ENCODE data around the gene RXYLT1.

RXYLT1 gene

DNA sequence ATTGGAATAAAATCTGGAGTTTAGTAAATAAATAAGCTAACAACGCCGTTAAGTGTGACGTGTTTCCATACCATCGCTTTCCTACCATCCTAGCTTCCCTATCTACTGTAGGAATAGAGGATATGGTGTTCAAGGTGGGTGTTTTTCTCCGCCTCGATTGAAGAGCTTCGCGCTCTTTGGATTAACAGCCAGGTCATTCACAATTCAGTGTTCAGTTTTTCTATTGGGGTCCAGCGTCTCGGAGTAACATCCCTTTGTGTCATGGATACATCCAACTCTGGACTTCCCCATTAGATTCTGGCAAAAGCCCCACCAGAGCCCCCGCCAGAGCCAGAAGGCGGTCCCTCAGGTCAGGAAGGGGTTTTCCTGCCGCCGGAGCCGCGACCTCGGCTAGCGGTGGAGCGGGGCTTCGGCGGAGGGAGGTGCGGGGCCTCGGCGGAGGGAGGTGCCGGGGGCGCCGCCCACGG lies 63.6 kb downstream of the RXYLT1 start:
- no peak for DNase-seq (ENCODE audit: low read depth in 2 of 2)

DNA sequence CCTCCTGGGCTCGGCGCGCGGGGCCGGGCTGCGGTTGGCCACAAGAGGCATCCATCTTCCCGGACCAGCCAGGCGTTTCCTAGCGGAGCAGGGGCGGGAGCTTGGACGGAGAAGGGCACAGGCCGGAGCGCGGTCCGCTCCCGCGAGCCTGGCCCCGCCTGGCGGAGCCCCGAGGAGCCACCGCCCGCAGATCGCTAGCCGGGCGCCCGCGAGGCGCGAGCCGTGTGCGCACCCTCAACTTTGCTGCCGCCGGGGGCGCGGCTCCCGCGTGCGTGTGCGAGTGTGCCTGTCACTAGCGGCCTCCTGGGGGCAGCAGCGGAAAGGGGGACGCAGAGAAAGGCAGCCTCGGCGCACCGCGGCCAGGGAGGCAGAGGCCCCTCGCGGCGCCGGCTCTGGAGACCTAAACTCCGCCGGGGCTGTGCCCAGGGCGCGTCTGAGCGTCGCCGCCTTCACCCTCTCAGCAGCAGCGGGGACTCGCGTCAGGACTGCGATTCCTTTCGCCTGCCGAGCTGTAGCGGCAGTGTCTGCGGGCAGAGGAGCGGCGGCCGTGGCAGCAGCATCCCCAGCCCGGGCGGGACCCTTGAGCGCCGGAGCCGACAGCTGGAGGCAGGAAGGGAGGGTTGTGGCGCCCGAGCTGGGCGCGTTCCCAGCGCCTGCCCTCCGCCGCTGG lies 64.1 kb downstream of the RXYLT1 start:
- peak; percentile 81 to 82 for DNase-seq (ENCODE audit: low read depth in 2 of 2)

DNA sequence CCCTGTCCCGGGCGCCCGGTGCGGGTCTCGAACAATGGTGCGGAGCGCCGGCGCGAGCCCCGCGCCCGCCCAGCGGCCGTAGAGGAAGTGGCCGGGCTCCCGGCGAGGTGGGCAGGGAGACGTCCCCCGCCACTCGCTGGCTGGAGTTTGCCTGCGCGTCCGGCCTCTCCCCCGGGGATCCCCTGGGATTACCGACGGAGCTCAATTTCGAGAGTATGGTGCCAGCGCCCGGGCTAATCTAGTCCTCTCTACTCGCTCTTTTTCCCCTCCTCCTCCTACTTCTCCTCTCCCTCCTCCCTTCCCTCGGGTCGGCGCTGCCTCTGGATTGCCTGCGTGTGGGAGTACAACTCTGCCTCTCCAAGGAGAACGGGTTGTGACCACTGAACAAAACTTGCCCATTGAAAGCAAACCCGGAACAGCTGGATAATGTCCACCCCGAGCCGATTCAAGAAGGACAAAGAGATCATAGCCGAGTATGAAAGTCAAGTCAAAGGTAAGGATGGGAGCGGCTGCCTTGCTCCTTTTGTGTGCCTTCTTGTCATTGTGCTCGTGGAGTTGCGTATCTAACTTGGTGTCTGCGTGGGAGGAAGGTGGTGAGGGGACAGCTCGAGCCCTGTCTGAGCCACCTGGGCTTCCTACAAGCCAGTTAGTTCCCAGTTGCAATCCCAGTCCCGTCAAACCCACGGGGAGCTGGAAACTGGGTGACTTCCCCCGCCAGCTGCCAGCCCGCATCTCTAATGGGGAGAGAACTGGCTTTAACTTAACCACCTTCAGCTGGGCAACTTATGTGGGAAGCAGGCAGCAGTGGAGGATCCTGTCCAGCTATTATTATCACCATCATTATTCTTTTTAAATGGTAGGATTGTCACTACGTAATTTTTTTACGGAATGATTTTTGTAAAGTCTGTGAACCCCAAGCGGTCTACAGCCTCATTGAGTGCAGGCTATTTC lies 65.0 kb downstream of the RXYLT1 start, which contains the start of gene SRGAP1:
Gene SRGAP1, plus strand, starts transcription at position 310 of the 951 bp plus-strand sequence. Its CDS starts 117 bp downstream, at position 427.
- peak in 1 of 2 experiments; percentile 36 for DNase-seq (ENCODE audit: low read depth in 2 of 2)

DNA sequence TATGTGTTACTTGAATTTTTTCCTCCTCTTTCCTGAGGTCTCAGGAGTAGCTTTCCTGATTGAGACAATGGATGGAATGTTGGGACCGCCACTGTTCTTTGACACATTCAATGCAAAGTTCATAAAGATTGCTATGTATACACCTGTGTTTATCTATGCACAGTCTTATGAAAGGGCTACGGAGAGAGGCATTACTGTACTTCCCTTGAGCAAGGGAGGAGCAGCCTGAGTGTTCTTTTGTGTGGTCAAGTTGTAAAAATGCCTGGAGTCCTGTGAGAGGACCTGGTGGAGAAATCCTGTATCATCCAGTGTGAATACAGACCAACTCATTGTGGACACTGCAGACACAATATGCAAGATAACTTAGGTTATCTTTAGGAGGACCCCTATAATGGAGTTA lies 66.0 kb downstream of the RXYLT1 start:
- no peak for DNase-seq (ENCODE audit: low read depth in 2 of 2)

DNA sequence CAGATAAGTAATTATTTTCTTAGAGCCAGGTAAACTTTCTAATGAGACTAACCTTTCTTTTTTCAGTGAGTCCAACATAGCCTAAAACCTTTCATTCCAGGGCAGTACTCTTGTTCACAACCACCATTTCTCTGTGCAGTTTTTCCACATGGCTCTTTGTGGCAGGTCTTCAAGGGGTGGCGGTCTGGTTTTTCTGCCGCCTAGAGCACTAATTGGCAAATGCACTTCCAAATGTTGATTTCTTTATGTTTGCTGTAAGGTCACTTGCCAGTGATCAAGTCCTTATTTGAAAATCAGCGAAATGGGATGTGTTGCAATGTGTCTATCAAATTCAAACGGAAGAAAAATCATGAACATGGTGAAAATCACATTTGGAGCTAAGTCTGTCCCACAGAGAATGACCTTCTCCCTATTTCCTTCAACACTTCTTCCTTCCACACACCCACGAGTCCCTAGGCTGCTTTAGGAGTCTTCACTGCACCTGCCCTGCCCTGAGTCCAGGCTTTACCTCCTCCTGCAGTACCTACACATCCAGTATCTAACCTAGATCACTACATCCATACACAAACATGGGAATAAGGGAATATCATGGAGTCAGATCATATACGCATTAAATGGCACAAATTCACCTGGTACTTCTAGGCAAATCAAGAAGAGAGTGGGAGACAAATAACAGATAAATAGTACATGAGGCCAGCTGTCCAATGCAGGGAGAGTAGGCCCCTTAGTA lies 66.7 kb downstream of the RXYLT1 start:
- DNase-seq (ENCODE audit: low read depth in 2 of 2), result no peak

DNA sequence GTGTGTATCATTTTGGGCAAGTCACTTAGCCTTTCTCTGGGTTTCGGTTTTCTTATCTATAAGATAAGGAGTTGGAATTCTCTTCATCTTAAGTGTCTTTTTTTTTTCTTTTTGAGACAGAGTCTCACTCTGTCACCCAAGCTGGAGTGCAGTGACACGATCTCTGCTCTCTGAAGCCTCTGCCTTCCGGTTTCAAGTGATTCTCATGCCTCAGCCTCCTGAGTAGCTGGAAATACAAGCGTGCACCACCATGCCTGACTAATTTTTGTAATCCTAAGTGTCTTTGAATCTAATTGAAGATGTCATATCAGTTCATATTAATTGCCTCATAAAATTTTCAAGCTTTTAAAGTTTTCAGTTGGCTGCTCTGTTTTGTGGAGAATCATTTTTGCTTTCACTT lies 68.7 kb downstream of the RXYLT1 start:
- no peak for DNase-seq (ENCODE audit: low read depth in 2 of 2)

DNA sequence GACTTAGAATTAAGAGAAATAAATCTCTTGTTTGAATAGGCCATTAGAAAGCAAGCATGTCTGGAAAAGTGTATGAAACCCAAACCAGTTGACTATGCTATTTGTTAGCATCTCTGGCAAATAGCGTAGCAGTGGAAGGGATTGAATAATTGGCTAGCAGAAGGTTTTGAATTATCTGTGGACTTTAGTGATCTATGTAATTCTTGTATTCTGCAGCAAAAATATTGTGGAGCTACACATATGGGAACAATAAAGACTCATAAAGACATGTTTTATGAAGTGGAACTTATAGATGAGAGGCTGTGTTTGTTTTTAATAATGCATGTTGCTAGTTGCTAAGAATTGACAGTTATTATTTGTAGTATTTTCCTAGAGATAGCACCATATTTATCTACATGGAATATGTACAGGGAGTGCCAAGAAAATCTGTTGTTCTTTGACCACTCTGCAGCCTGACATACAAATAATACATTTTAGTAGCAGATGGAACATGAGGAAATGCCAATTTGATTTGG lies 69.5 kb downstream of the RXYLT1 start:
- DNase-seq (ENCODE audit: low read depth in 2 of 2), result no peak

DNA sequence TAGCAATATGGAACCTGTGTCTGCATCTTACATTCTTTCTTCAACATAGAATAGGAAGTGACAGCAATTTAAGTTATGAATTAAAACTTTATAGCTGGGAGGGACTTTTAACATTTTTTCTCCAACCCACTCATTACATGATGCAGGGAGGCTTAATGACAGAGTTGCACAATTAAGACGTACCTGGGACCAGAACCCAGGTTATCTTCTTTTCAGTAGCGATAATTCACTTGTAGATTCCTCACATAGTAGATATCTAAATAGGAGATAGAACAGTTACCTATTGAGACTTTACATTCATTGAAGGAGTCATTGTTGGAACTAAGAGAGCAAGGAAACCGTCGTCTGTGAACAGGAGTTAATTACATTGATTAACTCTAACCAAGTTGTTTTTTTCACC lies 69.9 kb downstream of the RXYLT1 start:
- DNase-seq (ENCODE audit: low read depth in 2 of 2), result no peak

DNA sequence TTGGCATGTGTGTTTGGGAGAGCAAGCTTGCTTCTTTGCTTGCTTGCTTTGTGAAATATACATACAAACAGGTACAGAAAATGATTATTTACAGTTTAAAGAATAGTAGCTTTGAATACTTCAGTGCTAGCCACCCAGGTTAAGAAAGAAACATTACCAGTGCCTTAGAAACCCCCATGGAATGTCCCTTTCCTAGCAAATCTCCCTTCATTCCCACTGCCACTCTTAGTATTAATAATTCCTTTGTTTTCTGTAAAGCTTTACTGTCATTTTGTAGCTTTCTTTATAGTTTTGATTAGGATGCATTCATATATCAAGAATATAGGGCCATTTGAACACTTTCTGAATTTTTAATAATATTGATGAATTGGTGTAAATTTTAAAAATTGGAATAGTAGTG lies 74.3 kb downstream of the RXYLT1 start:
- DNase-seq (ENCODE audit: low read depth in 2 of 2), result no peak

DNA sequence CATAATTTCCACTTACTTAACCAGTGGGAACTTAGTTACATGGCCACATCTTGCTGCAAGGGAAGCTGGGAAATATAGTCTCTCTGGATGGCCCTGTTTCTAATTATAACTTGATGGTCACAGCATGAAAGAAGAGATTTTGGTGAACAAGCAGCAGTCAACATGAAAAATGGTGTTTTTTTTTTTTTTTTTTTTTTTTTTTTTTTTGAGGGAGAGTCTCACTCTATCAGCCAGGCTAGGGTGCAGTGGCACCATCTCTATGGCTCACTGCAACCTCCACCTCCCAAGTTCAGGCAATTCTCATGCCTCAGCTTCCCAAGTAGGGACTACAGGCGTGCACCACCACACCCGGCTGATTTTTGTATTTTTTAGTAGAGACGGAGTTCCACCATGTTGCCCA lies 75.6 kb downstream of the RXYLT1 start:
- DNase-seq (ENCODE audit: low read depth in 2 of 2), result no peak

DNA sequence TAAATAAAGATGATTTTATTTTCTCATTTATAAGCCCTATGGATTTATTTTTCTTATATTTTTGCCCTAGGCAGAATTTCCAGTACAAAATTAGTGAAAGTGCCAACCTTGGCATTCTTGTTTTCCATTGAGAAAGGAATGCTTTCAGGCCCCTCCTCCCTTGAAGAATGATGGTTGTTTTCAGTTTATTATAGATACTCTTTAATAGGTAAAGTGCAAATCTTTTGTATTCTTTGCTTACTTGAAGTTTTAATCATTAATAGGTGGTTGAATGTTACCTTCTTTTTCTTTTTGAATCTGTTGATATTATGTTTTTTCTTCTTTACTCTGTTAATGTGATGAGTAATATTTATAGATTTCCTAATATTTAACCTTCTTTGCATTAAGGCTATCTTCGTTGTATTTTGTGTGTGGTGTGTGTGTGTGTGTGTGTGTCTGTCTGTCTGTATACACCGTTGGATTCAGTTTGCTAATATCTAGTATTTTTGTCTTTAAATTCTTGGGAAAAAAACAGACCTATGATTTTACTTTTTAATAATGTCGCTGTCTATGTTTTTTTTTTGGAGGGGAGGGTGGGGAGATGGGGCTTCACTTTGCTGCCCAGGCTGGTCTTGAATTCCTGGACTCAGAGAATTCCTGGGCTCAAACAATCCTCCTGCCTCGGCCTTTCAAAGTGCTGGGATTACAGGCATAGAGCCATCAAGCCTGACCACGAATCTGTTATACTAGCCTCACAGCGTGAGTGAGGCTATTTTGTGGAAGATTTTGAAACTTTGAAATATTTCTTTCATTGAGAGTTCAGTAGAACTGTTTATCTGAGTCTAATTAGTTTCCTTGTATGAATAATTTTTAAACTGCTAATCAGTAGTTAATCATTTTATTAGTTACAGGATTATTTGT lies 78.3 kb downstream of the RXYLT1 start:
- DNase-seq (ENCODE audit: low read depth in 2 of 2), result peak; percentile 37 to 39

All from fibroblast of skin of left biceps (primary cell).